Right atrium auricular region (tissue), 2 donors: Measurements from ENCODE around the gene CDK5RAP2. TPM values are rescaled to one million over a fixed set of nuclear protein-coding genes. Genes with fewer than 3 reads are reported as not detected.
A peak's percentile ranks its signal among the peaks of the same experiment; 100 is the strongest.

Experiments
- DNase-seq: peaks from one replicate; pipeline ENCODE4 v3.0.0-alpha.2; 2019; ENCODE audit warnings: low spot score
- H3K27ac ChIP-seq, 2 donors: fragments of 200-600 bp; sonication (generic); 1 replicate in 1 of 2; 2 replicates in 1 of 2; pipeline ENCODE4 v1.5.1; 2016 to 2019
- H3K27me3 ChIP-seq, 2 donors: fragments of 200-600 bp; sonication (generic); one replicate each; pipeline versions ENCODE4 v1.5.1 to v1.6.0; 2017 to 2019
- H3K36me3 ChIP-seq: fragments of 200-600 bp; sonication (generic); one replicate; pipeline ENCODE4 v1.5.1; 2016
- H3K4me1 ChIP-seq, 2 donors: fragments of 200-600 bp; sonication (generic); one replicate each; pipeline versions ENCODE4 v1.5.1 to v1.6.0; 2017 to 2019
- H3K4me3 ChIP-seq, 2 donors: fragments of 200-600 bp; sonication (generic); 1 replicate in 1 of 2; 2 replicates in 1 of 2; pipeline ENCODE4 v1.5.1; 2017 to 2019; ENCODE audit warnings: mild to moderate bottlenecking in 1 of 2, moderate library complexity in 1 of 2
- H3K9me3 ChIP-seq, 2 donors: fragments of 200-600 bp; sonication (generic); one replicate each; pipeline ENCODE4 v1.5.1; 2019
- CTCF ChIP-seq, 2 donors: fragments of 200-600 bp; sonication (generic); IDR thresholded peaks; one replicate each; pipeline ENCODE4 v1.5.1; 2019; ENCODE audit warnings: antibody characterized with exemption in 2 of 2
- total RNA-seq, 2 donors: library from RNA; depleted of rRNA; stranded (reverse); fragments of >200 nt; gene quantifications; one replicate each; pipeline ENCODE4 v1.1.0, GENCODE V29; 2016

Gene CDK5RAP2
- total RNA-seq, 2 donors from 2014 or later, result 36.7 to 40.4 TPM

- Histone ChIP-seq H3K4me1 (no peaks in the 10 kb centered on the region), H3K27me3 (no peaks in the 10 kb centered on the region), H3K27ac (no peak overlapping the region), H3K36me3 (peaks cover 7% of the 10 kb centered on the region), H3K9me3 (no peaks in the 10 kb centered on the region), H3K4me3 (no peak overlapping the region)
- TF ChIP-seq CTCF (IDR thresholded peaks at IDR 0.05), result no peak
- no peak for DNase-seq
Observed at GRCh38 chr9:120443976-120444375, 136.0 kb downstream of the CDK5RAP2 start.

- Histone ChIP-seq H3K4me3 (no peak overlapping the region), H3K27me3 (no peaks in the 10 kb centered on the region), H3K9me3 (no peaks in the 10 kb centered on the region), H3K27ac (no peak overlapping the region), H3K4me1 (no peaks in the 10 kb centered on the region), H3K36me3 (peaks cover 12% of the 10 kb centered on the region)
- DNase-seq, result no peak
- TF ChIP-seq CTCF (IDR thresholded peaks at IDR 0.05), result no peak
Observed at GRCh38 chr9:120443489-120443888, 136.5 kb downstream of the CDK5RAP2 start.

- Histone ChIP-seq H3K36me3 (peaks cover 12% of the 10 kb centered on the region), H3K4me1 (peaks cover 0 to 8% of the 10 kb centered on the region in 2 donors), H3K27ac (peak overlapping the region in 1 of 2 donors; percentile 37), H3K9me3 (no peaks in the 10 kb centered on the region), H3K27me3 (no peaks in the 10 kb centered on the region), H3K4me3 (no peak overlapping the region)
- DNase-seq, result no peak
- no peak for TF ChIP-seq CTCF (IDR thresholded peaks at IDR 0.05)
Observed at GRCh38 chr9:120442308-120442995, 137.5 kb downstream of the CDK5RAP2 start.

- Histone ChIP-seq H3K4me3 (no peak overlapping the region), H3K9me3 (no peaks in the 10 kb centered on the region), H3K4me1 (peaks cover 0 to 15% of the 10 kb centered on the region in 2 donors), H3K27me3 (no peaks in the 10 kb centered on the region), H3K27ac (peak overlapping the region in 1 of 2 donors; percentile 37), H3K36me3 (peaks cover 12% of the 10 kb centered on the region)
- no peak for DNase-seq
- no peak for TF ChIP-seq CTCF (IDR thresholded peaks at IDR 0.05)
Observed at GRCh38 chr9:120441426-120442307, 138.3 kb downstream of the CDK5RAP2 start.

GRCh38 chr9:120440791-120441190 is 139.2 kb downstream of the CDK5RAP2 start:
- Histone ChIP-seq H3K36me3 (peaks cover 12% of the 10 kb centered on the region), H3K9me3 (no peaks in the 10 kb centered on the region), H3K4me1 (peaks cover 0 to 15% of the 10 kb centered on the region in 2 donors), H3K27ac (no peak overlapping the region), H3K27me3 (no peaks in the 10 kb centered on the region), H3K4me3 (no peak overlapping the region)
- no peak for TF ChIP-seq CTCF (IDR thresholded peaks at IDR 0.05)
- DNase-seq, result no peak
